HG02885 (cell line): Measurements from ENCODE around the gene POMT1.
"Not testable (repeated sequence)": the region's sequence is repeated elsewhere in the genome, so short reads cannot be mapped to it uniquely, and the experiment has no call there.

Experiments
- ATAC-seq: cut with Tn5 transposase; IDR thresholded peaks from one replicate; pipeline ENCODE4 v1.9.1; 2021; ENCODE audit warnings: mild to moderate bottlenecking; ENCODE audit not compliant: unreplicated experiment, poor library complexity

The POMT1 gene

GRCh38 chr9:131502781-131503625, at the start of gene POMT1:
POMT1 (plus strand) TSS chr9:131502918; CDS start chr9:131504219, 1,301 bp downstream.
- ATAC-seq = peak; percentile 79

GRCh38 chr9:131454028-131454427, 48.7 kb upstream of the POMT1 start:
- no peak for ATAC-seq

- ATAC-seq = not testable (repeated sequence)
These were observed 47.1 kb upstream of the POMT1 start for GRCh38 chr9:131455655-131456054.

- no peak for ATAC-seq
These were observed 45.0 kb upstream of the POMT1 start for GRCh38 chr9:131457746-131458145.

GRCh38 chr9:131459056-131459455, 43.7 kb upstream of the POMT1 start:
- ATAC-seq = no peak

GRCh38 chr9:131461166-131461565, 41.6 kb upstream of the POMT1 start:
- ATAC-seq = no peak

GRCh38 chr9:131464354-131465000, 38.2 kb upstream of the POMT1 start:
- ATAC-seq = no peak

GRCh38 chr9:131465401-131465800, 37.3 kb upstream of the POMT1 start:
- no peak for ATAC-seq

- no peak for ATAC-seq
These were observed 35.3 kb upstream of the POMT1 start for GRCh38 chr9:131467214-131467935.

- no peak for ATAC-seq
These were observed 34.7 kb upstream of the POMT1 start for GRCh38 chr9:131468031-131468430.

GRCh38 chr9:131469356-131469755, 33.4 kb upstream of the POMT1 start:
- no peak for ATAC-seq

- ATAC-seq = no peak
These were observed 32.8 kb upstream of the POMT1 start for GRCh38 chr9:131469951-131470350.

GRCh38 chr9:131470581-131470991, 32.1 kb upstream of the POMT1 start:
- ATAC-seq = no peak

- ATAC-seq = not testable (repeated sequence)
These were observed 30.6 kb upstream of the POMT1 start for GRCh38 chr9:131472085-131472484.

GRCh38 chr9:131473198-131473885, 29.4 kb upstream of the POMT1 start:
- ATAC-seq = no peak

GRCh38 chr9:131473891-131474290, 28.8 kb upstream of the POMT1 start:
- no peak for ATAC-seq

- ATAC-seq = no peak
These were observed 28.0 kb upstream of the POMT1 start for GRCh38 chr9:131474711-131475110.

- no peak for ATAC-seq
These were observed 27.4 kb upstream of the POMT1 start for GRCh38 chr9:131475111-131475955.

GRCh38 chr9:131475956-131476776, 26.6 kb upstream of the POMT1 start:
- no peak for ATAC-seq
